ENCODE measurements around the gene GLS.
A peak's percentile ranks its signal among the peaks of the same experiment; 100 is the strongest.
"Not testable (repeated sequence)": the region's sequence is repeated elsewhere in the genome, so short reads cannot be mapped to it uniquely, and the experiment has no call there.

GLS gene

GRCh38 chr2:190940454-190940853 lies 59.8 kb downstream of the GLS start:
- no peak for DNase-seq

- no peak for DNase-seq
Observed at GRCh38 chr2:190941571-190941970, 61.0 kb downstream of the GLS start.

GRCh38 chr2:190942697-190943096 lies 62.1 kb downstream of the GLS start:
- no peak for DNase-seq

- no peak for DNase-seq
Observed at GRCh38 chr2:190943706-190944105, 63.1 kb downstream of the GLS start.

- no peak for DNase-seq
Observed at GRCh38 chr2:190947141-190947540, 66.5 kb downstream of the GLS start.

- DNase-seq: peak; percentile 82
Observed at GRCh38 chr2:190947711-190948251, 67.2 kb downstream of the GLS start.

- DNase-seq: peak; percentile 44
Observed at GRCh38 chr2:190948671-190949070, 68.0 kb downstream of the GLS start.

- DNase-seq: no peak
Observed at GRCh38 chr2:190950566-190950991, 70.0 kb downstream of the GLS start.

- no peak for DNase-seq
Observed at GRCh38 chr2:190953257-190953656, 72.6 kb downstream of the GLS start.

GRCh38 chr2:190959911-190960788 lies 79.5 kb downstream of the GLS start:
- DNase-seq: peak; percentile 62

GRCh38 chr2:190961117-190961516 lies 80.5 kb downstream of the GLS start:
- not testable (repeated sequence) for DNase-seq

GRCh38 chr2:190961918-190962487 lies 81.4 kb downstream of the GLS start:
- peak; percentile 20 for DNase-seq

- no peak for DNase-seq
Observed at GRCh38 chr2:190963088-190963487, 82.5 kb downstream of the GLS start.

GRCh38 chr2:190964170-190964795 lies 83.7 kb downstream of the GLS start:
- no peak for DNase-seq

GRCh38 chr2:190965580-190966222 lies 85.1 kb downstream of the GLS start:
- DNase-seq: no peak

GRCh38 chr2:190968522-190968921 lies 87.9 kb downstream of the GLS start:
- DNase-seq: no peak

GRCh38 chr2:190970160-190970559 lies 89.5 kb downstream of the GLS start:
- no peak for DNase-seq

- no peak for DNase-seq
Observed at GRCh38 chr2:190970873-190971506, 90.4 kb downstream of the GLS start.

GRCh38 chr2:190972213-190972612 lies 91.6 kb downstream of the GLS start:
- DNase-seq: no peak

- no peak for DNase-seq
Observed at GRCh38 chr2:190972846-190973245, 92.2 kb downstream of the GLS start.

- no peak for DNase-seq
Observed at GRCh38 chr2:190973262-190973661, 92.6 kb downstream of the GLS start.

Data from HCEC 1CT (cell line).